GM23248 (cell line): ENCODE data around the gene FAM136A.

Source experiments
- EZH2 ChIP-seq: fragments of 200-600 bp; sonication (generic); IDR thresholded peaks from 2 replicates; pipeline ENCODE4 v1.6.1; 2018; ENCODE audit warnings: antibody characterized with exemption, mild to moderate bottlenecking; ENCODE audit not compliant: insufficient read depth, poor library complexity, severe bottlenecking
- EZH2phosphoT487 ChIP-seq: fragments of 200-600 bp; sonication (generic); IDR thresholded peaks from 2 replicates; pipeline ENCODE4 v1.6.1; 2018; ENCODE audit warnings: antibody characterized with exemption, moderate library complexity, mild to moderate bottlenecking, low read depth; ENCODE audit not compliant: insufficient read depth

- TF ChIP-seq EZH2phosphoT487 (no peak), EZH2 (no peak)
Measured at GRCh38 chr2:70261501-70261900, 40.4 kb downstream of the FAM136A start.
